NCI-H128 (cell line): Measurements from ENCODE around the gene NFX1.
"Not testable (repeated sequence)": the region's sequence is repeated elsewhere in the genome, so short reads cannot be mapped to it uniquely, and the experiment has no call there.

Experiments used
- DNase-seq: peaks from one replicate; lab custom pipeline; 2025; ENCODE audit not compliant: unreplicated experiment; lab: John Stamatoyannopoulos, UW

NFX1 gene

DNA sequence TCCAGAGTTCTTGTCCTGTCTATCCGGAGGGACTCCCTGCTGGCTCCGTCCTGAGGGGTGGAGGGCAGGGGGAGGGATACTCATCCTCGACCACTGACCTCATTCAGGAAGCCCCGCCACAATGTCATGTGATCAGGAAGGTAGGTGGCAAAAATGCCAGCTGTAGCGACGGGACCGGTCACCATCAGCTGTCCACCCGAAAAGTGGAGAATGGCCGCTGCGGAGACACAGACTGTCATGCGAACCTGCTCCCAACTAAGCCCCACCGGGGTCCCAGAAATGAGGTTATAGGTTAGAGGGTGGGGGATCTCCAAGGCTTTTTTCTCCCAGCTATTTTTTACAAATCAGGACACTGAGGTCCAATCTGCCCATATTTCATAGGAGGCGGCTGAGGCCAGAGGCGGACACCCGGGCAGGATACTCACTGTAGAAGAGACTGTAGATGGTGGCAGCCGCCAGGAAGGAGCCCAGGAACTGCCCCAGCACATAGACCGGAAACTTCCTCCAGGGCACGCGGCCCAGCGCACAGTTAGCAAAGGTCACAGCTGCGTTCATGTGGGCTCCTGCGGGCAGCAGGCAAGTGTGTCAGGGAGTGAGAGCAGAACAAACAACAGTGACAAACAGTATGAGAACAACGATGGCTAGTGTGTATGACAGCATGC lies 95.8 kb downstream of the NFX1 start:
- DNase-seq = not testable (repeated sequence)

DNA sequence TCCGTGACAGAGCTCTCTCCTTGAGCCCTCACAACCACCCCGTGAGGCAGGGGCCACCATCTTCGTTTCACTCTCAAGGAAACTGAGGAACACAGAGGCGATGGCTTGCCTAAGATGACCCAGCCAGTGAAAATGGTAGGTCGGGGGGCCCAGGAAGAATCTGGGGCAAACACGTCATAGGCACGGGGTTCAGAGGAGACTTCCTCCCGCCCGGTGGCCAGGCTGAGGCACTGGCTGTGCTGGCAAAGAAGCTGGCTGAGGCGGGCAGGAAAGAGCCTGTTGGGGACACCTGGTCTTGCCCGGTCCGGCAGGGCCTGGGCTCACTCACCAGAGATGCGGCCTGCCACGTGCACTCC lies 96.3 kb downstream of the NFX1 start:
- not testable (repeated sequence) for DNase-seq

GRCh38 chr9:33386998-33387397 lies 96.7 kb downstream of the NFX1 start:
- DNase-seq = not testable (repeated sequence)

DNA sequence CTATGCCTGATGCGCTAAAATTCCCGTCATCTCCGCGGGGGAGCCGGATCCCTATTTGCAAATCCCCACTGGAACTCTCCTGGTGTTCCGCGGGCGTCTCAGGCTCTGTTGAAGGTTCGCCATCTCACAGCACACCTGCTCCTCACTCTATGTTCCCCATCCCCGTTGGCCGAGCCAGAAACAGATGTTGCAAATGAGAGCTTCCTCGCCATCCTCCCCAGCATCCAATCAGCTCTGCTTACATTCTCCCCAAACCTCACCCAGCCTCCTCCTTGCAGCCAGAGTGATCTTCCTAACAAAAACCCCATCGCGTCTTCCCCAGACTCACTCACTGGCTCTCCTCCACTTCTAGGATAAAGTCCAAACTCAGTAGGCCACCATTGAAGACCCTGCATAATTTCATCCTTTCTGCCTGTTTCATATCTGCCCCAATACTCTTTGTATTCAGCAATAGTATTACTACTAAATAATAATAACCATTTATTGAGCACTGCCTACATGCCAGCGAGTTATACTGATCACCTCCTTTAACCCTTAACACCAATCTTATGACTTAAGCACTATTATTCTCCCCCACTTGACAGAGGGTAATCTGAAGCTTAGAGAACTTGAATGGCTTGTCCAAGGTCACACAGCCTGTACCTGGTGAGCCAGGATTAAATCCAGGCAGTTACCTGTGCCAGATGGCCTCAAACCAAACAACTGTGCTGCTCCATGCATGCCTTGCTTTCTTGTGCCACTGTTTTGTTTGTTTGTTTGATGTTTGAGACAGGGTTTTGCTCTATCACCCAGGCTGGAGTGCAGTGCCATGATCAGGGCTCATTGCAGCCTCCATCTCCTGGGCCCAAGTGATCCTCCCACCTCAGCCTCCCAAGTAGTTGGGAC lies 98.0 kb downstream of the NFX1 start:
- DNase-seq = no peak

DNA sequence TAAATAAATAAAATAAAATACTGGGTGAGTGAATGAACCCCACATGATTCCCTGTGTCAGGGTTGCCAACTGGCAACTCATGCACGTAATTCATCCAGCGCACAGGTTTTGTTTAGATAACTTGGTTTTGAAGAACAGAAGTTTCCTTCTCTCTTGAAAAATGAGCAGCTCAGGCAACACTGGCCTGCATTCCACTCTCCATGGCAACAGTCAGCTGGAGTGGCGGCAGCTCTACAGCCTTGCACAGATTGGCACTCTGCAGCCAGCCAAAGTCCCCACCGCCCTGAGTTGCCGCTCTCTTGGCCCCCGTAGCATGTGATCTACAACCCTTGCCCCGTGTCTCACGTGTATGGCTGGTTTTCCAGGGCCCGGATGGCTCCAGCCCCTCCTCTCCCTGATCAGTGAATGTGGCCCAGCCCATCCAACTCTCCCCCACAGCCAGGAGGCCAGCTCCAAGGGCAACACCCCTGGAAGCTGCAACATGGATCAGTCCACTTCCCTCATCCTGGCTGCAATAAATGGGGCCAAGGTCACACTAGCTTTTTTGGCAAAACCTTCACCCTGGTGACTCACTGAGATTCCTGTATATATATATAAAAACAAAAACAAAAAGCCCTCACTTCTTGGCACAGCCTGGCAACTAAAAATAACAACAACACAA lies 100.9 kb downstream of the NFX1 start:
- not testable (repeated sequence) for DNase-seq

DNA sequence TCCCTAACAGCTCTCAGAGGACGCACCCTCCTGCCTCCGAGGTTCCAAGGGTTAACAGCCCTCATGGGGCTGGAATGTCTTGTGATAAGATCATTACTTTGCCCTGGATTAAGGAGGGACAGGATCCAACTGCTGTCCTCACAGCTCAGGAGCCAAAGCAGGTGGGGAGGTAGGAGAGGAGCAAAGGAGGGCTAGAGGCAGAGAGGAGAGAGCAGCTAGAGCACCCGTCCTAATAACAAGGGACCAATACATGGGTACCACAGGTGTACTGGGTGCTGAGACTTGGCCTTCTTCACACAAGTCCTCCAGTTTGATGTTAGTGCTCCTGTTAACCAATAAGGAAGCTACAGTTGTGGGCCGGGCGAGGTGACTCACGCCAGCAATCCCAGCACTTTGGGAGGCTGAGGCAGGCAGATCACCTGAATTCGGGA lies 102.3 kb downstream of the NFX1 start:
- not testable (repeated sequence) for DNase-seq

GRCh38 chr9:33393581-33393980 lies 103.3 kb downstream of the NFX1 start:
- DNase-seq = no peak

- DNase-seq = not testable (repeated sequence)
Observed at GRCh38 chr9:33393986-33394385, 103.7 kb downstream of the NFX1 start.

GRCh38 chr9:33395159-33395879 lies 105.0 kb downstream of the NFX1 start:
- not testable (repeated sequence) for DNase-seq

- DNase-seq = not testable (repeated sequence)
Observed at GRCh38 chr9:33397801-33398200, 107.5 kb downstream of the NFX1 start.

GRCh38 chr9:33399047-33399446 lies 108.7 kb downstream of the NFX1 start:
- DNase-seq = not testable (repeated sequence)

DNA sequence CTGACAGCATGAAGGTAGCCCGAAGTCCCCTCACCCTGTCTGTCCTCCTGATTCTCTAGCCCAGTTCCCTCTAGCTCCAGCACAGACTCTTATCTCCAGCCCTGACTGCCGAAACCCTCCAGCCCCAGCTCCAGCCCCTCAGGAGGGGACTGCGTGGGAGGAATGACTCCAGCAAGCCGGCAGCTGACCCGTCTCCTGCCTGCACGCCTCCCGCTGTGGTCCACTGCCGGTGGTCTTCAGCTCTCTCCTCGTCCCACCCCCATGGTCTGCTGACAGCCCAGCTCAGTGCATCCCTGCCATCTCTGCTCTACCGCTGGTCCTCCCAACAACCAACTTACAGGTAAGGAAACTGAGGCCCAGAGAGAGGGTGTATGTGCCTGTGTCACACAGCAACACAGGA lies 111.5 kb downstream of the NFX1 start:
- not testable (repeated sequence) for DNase-seq

DNA sequence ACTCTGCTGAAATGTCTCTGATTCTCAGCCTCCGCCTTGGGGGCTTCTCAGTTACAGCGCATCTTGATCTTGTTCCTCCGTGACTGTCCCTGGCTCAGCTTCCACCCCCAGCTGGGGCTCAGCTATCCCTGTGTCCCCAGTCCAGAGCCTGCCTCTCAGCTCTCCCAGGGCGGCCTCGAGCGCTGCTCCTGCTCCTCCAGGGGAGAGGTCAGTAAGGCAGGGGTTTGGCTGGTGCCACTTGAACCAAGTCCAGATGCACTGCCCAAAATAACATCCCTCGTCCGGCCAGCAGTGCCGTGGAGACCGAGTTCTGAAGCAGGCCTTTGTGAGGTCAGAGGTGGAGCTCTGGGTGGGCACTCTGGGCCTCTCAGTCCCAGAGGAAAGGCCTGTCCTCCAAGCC lies 112.1 kb downstream of the NFX1 start, which contains the start of gene AQP7:
Gene AQP7 (minus strand): TSS at position 198 of the 400 bp plus-strand sequence. CDS start 1,306 bp downstream, outside the sequence.
- not testable (repeated sequence) for DNase-seq

DNA sequence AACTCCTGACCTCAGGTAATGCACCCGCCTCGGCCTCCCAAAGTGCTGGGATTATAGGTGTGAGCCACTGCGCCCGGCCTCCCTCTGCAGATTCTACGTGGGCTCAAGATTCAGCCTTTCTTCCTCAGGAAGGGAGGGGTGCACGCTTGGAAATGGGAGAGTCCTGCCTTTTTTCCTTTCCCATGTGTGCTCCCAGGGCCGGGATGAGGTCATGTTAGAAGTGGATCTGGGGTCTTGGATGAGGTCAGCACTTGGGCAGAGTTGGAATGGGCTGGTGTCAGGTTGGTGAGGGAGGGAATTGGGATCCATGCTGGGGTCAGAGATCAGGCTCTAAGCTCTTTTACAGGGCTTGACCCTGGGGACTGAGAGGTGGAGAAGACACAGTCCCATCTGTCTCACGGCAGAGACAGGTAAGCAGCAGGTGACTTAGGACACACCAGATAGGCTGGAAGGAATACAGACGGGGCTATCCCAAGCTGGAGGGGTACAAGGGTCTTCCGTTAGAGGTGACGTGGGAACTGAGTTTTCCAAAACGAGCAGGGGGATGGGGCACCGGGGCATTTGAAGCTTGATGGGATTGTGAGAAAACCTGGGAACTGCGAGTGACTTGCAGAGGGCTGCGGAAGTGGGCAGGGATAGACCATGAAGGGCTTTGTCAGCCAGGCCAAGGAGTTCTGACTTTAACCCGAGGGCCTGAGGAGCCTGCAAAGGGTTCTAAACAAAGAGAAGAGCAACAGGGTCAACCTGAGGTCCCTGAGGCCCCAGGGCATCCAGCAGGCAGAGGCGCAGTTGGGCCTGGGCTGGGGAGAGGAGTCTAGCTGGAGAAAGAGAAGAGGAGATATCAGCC lies 113.8 kb downstream of the NFX1 start:
- no peak for DNase-seq

GRCh38 chr9:33404788-33405362 lies 114.6 kb downstream of the NFX1 start:
- no peak for DNase-seq

GRCh38 chr9:33407061-33407460 lies 116.7 kb downstream of the NFX1 start:
- no peak for DNase-seq

GRCh38 chr9:33408087-33408486 lies 117.8 kb downstream of the NFX1 start:
- no peak for DNase-seq

DNA sequence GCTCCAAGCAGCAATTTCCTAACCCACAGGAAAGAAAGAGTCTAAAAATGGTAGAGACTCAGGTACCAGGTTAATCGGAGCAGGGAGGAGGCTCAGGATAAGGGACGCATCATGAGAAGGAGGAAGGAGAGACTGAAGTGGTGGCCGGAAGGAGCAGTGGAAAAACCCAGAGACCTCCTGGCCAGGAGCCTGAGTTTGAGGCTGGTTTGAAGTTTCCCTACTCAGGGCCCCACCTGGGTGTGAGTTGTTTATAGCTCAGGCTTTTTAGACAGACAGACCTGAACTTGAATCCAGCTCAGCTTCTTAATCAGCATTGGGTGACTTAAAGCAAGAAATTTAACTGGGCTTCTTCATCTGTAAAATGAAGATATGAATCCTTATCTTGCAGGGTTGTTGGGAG lies 124.0 kb downstream of the NFX1 start:
- no peak for DNase-seq

DNA sequence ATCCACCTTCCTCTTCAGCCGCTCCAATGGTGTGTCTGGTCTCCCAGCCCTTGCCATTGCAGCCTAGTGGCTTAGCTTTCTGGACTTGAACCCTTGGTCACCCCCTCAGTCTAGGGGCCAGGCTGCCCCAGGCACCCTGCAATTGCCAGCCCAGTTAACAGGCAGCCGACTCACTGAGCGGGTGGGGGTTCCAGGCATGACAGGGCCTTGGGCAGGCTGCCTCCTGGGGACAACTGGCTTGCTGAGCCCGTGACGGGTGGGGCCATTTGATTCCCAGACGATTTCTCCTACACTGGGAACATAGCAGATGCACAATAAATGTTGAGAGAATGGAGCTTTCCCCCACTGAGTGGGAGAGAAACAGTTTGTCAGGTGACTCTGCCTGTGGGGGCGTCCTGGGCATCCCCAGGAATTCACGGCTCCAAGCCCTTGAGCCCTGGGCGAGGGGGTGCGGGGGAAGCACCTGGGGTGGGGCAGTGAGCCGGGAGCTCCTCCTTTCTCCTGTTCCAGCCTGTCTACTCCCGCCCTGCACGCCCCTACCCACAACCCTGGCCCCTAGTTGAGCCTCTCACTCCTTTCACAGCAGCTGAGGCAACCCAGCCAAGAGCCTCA lies 124.7 kb downstream of the NFX1 start:
- no peak for DNase-seq
